Thyroid gland (tissue), 4 donors: Measurements from ENCODE around the gene ASIC4. TPM values are rescaled to one million over a fixed set of nuclear protein-coding genes. Genes with fewer than 3 reads are reported as not detected.
A peak's percentile ranks its signal among the peaks of the same experiment; 100 is the strongest.

Source experiments
- DNase-seq, 2 donors: peaks; one replicate each; pipeline ENCODE4 v3.0.0-alpha.2; 2019
- H3K27ac ChIP-seq, 3 donors: fragments of 200-600 bp; sonication (generic); 1 replicate in 2 of 3; 2 replicates in 1 of 3; pipeline ENCODE4 v1.5.1; 2016 to 2019; ENCODE audit warnings: mild to moderate bottlenecking in 1 of 3, moderate library complexity in 1 of 3
- H3K27me3 ChIP-seq: fragments of 200-600 bp; sonication (generic); one replicate; pipeline ENCODE4 v1.5.1; 2019
- H3K36me3 ChIP-seq, 2 donors: fragments of 200-600 bp; sonication (generic); one replicate each; pipeline ENCODE4 v1.5.1; 2016 to 2019
- H3K4me1 ChIP-seq, 2 donors: fragments of 200-600 bp; sonication (generic); one replicate each; pipeline ENCODE4 v1.5.1; 2017 to 2019
- H3K4me3 ChIP-seq, 3 donors: fragments of 200-600 bp; sonication (generic); replicated peaks in 1 of 3; 1 replicate in 2 of 3; 2 replicates in 1 of 3; pipeline ENCODE4 v1.5.1; 2016; ENCODE audit warnings: mild to moderate bottlenecking in 1 of 3
- H3K9me3 ChIP-seq: fragments of 200-600 bp; sonication (generic); one replicate; pipeline ENCODE4 v1.5.1; 2017
- CTCF ChIP-seq, 6 experiments: fragments of 200-600 bp in 3 of 6; fragments of 450-650 bp in 3 of 6; sonication (generic) in 3 of 6; IDR thresholded peaks; one replicate each; pipeline ENCODE4 v1.5.1; 2016 to 2019; ENCODE audit warnings: antibody characterized with exemption in 6 of 6, mild to moderate bottlenecking in 2 of 6, inconsistent platforms in 1 of 6, moderate library complexity in 1 of 6
- POLR2A ChIP-seq, 2 donors: fragments of 450-650 bp; IDR thresholded peaks; one replicate each; pipeline ENCODE4 v1.6.1; 2017; ENCODE audit warnings: antibody characterized with exemption in 2 of 2, mild to moderate bottlenecking in 2 of 2, moderate library complexity in 1 of 2
- WGBS, 2 donors: methylation state at CpG; one replicate each; pipeline ENCODE4 v1.1.5; 2017; 5-methylcytosine and 5-hydroxymethylcytosine counted together
- intact Hi-C: fragments of 100-400 bp; cut with DNase I; formaldehyde crosslinking; loops from one replicate; pipeline ENCODE4 v1.15.1; 2023
- total RNA-seq, 4 donors: library from RNA; depleted of rRNA; stranded (reverse); fragments of >200 nt; gene quantifications; one replicate each; pipeline ENCODE4 v1.2.3, GENCODE V29; 2016

The ASIC4 gene
- total RNA-seq, 4 donors from 2014 or later = not detected

- peaks cover 12 to 18% of the 10 kb centered on the region in 2 donors for H3K4me1 ChIP-seq
- H3K36me3 ChIP-seq = no peaks in the 10 kb centered on the region
- H3K9me3 ChIP-seq = no peaks in the 10 kb centered on the region
- no peak overlapping the region for H3K4me3 ChIP-seq
- peak; percentile 72 to 73 for DNase-seq
- TF ChIP-seq CTCF (IDR thresholded peaks at IDR 0.05) (peak; percentile 53 to 85 (median 72)), POLR2A (IDR thresholded peaks at IDR 0.05) (no peak)
- 21 to 24% methylated on average over 14 of the region's 14 CpGs for WGBS, 2 donors
- no peaks in the 10 kb centered on the region for H3K27me3 ChIP-seq
- no peak overlapping the region for H3K27ac ChIP-seq
- intact Hi-C loops = loop anchor here (5.0 kb wide), 1 partner anchor 51 kb away; no protein-coding TSS in a partner anchor
These were observed 38.3 kb upstream of the ASIC4 start for GRCh38 chr2:219475697-219476651.

- WGBS, 2 donors = 11 to 16% methylated on average over 11 to 15 of the region's 16 CpGs
- intact Hi-C loops = loop anchor here (5.0 kb wide), 1 partner anchor 51 kb away; no protein-coding TSS in a partner anchor
- Histone ChIP-seq H3K4me1 (peaks cover 12 to 18% of the 10 kb centered on the region in 2 donors), H3K36me3 (no peaks in the 10 kb centered on the region), H3K9me3 (no peaks in the 10 kb centered on the region), H3K27ac (no peak overlapping the region), H3K27me3 (no peaks in the 10 kb centered on the region), H3K4me3 (no peak overlapping the region)
- TF ChIP-seq CTCF (IDR thresholded peaks at IDR 0.05) (no peak), POLR2A (IDR thresholded peaks at IDR 0.05) (no peak)
- no peak for DNase-seq
These were observed 37.6 kb upstream of the ASIC4 start for GRCh38 chr2:219476652-219477151.

- intact Hi-C loops = loop anchor here (5.0 kb wide), 1 partner anchor 50 kb away; no protein-coding TSS in a partner anchor
- H3K4me1 ChIP-seq = peaks cover 12 to 18% of the 10 kb centered on the region in 2 donors
- 78 to 79% methylated on average over 13 of the region's 13 CpGs for WGBS, 2 donors
These were observed 37.1 kb upstream of the ASIC4 start for GRCh38 chr2:219477179-219477578.

GRCh38 chr2:219477815-219478214 lies 36.5 kb upstream of the ASIC4 start:
- Histone ChIP-seq H3K4me3 (no peak overlapping the region), H3K27ac (no peak overlapping the region), H3K9me3 (no peaks in the 10 kb centered on the region), H3K27me3 (no peaks in the 10 kb centered on the region), H3K36me3 (no peaks in the 10 kb centered on the region), H3K4me1 (peaks cover 12 to 18% of the 10 kb centered on the region in 2 donors)
- intact Hi-C loops = loop anchor here (5.0 kb wide), 1 partner anchor 49 kb away; no protein-coding TSS in a partner anchor
- DNase-seq = no peak
- WGBS, 2 donors = 80 to 94% methylated on average over 5 to 14 of the region's 15 CpGs
- TF ChIP-seq POLR2A (IDR thresholded peaks at IDR 0.05) (no peak), CTCF (IDR thresholded peaks at IDR 0.05) (no peak)

More at GRCh38 chr2:219477179-219477578, 37.1 kb upstream of the ASIC4 start:
- TF ChIP-seq CTCF (IDR thresholded peaks at IDR 0.05) (no peak), POLR2A (IDR thresholded peaks at IDR 0.05) (no peak)
- no peak for DNase-seq
- Histone ChIP-seq H3K27ac (no peak overlapping the region), H3K36me3 (no peaks in the 10 kb centered on the region), H3K27me3 (no peaks in the 10 kb centered on the region), H3K4me3 (no peak overlapping the region), H3K9me3 (no peaks in the 10 kb centered on the region)
